Measurements from ENCODE around the gene NSUN3.

DNA sequence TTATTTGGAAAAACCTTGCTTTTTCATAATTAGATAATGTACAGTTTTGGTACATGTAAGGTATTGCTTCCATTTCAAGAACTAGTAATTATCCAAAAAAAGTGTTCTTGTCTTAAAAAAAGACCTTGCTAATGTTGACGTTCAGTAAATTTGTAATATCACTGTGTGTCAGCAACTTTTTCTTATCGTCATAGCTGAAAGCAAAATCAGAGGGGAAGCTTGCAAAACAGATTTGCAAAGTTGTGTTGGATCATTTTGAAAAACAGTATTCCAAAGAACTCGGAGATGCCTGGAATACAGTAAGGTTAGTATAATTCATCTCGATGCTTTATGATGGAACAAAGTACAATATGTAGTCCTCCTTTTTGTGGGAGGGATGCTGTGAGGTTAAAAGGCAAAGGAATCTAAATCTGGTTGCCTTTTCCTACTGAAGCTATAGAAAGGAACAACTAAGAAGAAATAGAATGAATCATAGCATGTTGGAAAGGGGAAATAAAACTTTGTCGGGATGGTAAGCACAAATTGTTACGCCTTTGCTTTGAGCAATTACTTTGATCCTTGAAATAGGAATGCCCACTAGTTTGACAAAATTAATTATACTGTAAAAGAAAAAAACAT, 1.5 kb downstream of the NSUN3 start:
- no peak for TF ChIP-seq EZH2 (IDR thresholded peaks at IDR 0.05; ENCODE audit: borderline replicate concordance, insufficient read depth, low read depth, low read length, poor library complexity, severe bottlenecking)
- no peak for TF ChIP-seq CTCF (IDR thresholded peaks at IDR 0.05)
